GM19240 (cell line): ENCODE data around the gene CHST15.
A peak's percentile ranks its signal among the peaks of the same experiment; 100 is the strongest.

Experiments
- DNase-seq: peaks from one replicate; pipeline ENCODE4 v3.0.0; 2011; ENCODE audit warnings: low spot score; ENCODE audit not compliant: insufficient read length

The CHST15 gene

DNA sequence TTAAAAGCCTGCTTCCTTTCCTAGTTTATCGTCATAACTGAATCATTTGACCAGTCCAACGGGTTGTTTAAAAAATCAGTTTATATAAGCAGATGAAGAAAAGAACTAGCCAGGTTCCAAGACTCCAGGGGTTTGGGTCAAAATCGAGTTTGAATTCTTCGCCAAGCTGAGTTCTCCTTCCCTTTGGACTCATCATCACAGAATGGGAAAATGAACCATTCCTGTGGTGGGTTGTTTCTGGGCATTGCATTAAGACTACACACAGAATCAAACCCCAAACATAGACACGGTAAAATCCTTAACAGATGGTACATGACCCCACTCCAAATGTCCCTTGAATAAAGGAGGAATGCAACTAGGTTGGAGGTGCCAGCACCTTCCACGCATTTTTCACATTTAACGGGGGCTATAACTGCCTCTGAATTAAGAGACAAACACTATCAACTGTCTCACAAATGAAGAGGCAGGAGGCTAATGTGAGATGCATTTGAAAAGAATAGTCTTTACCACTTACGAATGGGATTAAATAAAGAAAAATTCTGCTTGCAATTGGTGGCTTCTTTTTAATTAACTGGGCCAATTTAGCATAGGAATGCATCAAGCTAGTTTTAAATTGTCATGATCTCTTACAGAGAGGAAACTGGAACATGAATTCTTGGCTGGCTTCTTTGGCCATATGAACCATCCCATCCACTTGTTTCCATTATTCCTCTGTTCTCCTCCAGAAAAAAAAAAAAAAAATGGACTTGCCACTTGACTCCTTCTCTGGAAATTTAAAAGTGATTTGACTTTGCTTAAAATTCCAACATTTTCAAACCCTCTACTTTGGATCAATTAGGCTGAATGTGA is 61.1 kb downstream of the CHST15 start:
- DNase-seq, result no peak

DNA sequence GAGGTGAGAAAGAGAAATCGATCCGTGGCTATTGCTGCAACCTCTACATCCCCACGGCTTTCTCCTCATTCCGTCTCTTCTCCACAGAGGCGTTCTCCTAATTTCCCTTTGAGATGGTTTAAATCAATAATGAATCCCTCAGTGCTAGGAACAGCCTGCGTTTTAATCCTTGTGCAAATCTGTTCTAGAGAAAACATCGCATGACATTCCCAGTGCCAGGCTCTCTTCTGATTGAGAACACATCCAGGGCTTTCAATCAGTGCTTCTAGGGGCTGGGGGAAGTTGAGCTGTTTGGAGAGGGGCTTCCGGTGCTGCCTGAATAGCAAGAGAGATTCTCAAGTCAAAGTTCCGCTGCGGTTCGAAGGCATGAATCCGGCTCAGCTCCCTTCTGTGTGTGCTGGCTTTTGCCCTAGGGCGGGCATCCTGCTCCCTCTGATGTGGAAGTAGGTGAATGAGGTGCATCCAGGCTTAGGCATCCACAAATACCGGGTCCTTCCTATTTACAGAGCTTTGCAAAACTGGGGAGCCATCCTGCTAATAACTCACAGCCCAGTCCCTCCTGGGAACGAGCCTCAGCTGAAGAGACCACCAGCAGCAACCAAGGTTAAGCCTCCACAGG is 62.8 kb downstream of the CHST15 start:
- no peak for DNase-seq

DNA sequence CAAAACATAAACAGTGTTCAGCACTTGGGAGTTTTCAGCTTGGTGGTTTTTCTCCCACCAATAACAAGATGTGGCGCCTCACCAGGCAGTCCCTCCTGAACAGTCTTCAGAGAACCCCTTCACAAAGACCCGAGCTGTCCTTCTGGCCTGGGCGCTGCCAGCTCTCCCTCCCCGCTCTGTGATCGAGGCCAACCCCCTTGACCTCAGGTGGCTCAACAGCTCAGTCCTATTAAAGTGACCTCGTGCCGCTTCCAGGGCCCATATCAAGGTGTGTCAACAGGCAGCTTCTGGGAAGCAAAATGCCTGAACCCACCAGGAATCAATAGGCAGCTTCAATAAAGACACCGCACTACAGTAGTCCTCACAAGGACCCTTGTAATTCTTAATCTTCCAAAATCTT is 63.3 kb downstream of the CHST15 start:
- no peak for DNase-seq

DNA sequence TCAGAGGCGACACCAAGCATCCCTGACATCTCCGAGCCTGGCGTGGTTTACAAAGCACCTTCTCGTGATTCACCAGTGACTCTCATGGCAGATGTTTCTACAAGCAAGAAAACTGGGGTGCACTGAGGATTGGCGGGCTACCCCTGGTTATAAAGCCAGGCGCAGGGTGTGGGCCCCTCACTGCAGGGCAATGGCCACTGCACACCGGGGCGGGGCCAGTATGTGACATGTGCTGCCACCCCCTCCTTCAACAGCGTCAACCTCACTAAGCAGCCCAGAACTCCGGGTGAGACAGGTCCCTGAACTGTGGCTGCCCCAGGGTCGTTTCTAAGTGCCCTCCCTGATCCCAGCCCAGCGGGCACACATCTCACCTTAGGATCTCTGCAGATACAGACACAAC is 63.8 kb downstream of the CHST15 start:
- no peak for DNase-seq

DNA sequence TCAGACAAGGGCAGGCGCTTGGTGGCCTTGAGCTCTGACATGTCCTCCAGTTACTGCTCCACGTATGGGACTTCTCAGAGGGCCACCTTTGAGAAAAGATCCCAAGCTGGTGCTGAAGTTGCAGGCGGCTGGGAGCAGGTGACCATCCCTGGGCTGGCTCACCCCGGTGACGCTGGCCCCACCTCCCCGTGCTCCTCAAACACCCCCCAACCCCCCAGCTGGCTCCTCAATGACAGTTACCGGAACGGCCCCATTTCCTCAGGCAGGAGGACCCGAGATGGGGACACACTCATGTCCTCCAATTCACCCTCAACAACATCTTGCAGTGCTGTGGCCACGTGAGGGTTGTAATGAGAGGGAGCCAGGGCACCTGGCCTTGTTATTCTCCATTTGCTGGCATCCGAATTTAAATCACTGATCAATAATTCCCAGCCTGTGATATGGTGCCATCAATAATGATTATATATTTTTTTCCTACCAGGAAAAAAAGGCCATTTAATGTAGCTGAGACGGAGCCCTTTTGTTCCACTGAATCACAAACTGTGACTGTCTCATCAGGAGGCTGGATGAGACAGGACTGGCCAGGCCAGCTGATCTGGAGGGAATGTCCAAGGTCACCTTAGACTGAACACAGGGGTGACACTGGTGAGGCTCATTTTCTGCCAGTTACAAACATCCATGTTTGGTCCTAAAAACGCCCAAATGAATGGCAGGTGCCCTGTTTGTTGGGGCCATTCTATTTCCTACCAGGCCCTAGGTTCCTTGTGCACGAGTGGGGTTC is 64.5 kb downstream of the CHST15 start:
- DNase-seq, result no peak

DNA sequence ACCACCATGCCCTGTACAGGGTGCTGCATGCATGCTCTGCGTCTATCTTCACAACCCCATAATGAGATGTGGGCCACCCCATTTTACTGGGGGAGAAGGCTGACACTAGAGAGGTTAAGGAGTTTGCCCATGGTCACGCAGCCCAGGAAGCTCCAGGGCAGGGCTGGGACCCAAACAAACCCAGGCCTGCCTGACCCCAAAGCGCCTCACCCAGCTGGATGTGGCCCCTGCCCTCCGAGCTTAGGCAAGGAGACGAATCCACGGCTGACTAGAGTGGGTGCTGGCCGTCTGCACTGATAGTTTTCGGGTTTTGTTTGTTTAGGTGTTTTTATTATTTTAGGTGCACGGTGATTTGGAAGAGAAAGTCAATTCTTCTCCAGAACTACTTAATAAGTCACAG is 65.7 kb downstream of the CHST15 start:
- no peak for DNase-seq

DNA sequence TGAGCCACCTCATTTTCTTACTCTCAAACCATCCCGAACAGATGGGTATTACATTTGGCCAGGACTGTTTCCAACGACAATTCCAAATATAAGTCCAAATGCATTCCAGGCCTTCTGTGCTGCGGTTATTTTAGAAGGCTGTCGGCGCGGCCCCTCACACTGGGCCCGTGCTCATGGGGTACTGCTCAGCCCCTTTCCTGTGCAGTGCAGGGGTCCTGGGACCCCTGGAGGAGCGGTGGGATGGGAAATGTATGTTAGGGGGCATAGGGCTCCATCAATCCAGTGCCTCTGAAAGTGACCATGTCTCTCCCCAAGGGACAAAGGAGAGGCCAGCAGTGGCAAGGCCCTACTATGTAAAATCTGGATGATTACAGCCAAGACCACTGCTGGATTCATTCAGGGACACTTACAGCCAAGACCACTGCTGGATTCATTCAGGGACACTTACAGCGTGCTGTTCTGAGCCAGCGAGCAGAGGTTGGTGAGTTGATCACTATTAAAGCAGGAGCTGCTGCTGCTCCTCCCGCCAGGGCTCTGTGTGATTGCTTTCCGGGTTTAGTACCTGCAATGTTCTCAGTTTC is 66.3 kb downstream of the CHST15 start:
- DNase-seq, result no peak

DNA sequence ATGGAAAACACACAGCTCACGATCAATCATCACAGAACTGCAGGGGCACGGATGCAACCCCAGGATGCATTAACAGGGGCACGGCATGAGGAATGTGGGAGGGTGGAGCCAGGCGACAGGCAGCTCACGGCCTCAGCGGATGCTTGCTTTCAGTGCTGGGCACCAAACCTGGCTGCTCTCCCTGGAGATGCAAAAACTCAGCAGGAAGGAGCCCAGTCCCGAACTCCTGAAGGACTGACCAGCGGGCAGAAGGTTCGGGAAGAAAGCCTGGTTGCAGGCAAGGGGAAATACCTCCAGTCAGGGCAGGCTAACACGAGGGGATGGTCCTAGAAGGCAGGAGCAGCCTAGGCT is 66.8 kb downstream of the CHST15 start:
- no peak for DNase-seq

DNA sequence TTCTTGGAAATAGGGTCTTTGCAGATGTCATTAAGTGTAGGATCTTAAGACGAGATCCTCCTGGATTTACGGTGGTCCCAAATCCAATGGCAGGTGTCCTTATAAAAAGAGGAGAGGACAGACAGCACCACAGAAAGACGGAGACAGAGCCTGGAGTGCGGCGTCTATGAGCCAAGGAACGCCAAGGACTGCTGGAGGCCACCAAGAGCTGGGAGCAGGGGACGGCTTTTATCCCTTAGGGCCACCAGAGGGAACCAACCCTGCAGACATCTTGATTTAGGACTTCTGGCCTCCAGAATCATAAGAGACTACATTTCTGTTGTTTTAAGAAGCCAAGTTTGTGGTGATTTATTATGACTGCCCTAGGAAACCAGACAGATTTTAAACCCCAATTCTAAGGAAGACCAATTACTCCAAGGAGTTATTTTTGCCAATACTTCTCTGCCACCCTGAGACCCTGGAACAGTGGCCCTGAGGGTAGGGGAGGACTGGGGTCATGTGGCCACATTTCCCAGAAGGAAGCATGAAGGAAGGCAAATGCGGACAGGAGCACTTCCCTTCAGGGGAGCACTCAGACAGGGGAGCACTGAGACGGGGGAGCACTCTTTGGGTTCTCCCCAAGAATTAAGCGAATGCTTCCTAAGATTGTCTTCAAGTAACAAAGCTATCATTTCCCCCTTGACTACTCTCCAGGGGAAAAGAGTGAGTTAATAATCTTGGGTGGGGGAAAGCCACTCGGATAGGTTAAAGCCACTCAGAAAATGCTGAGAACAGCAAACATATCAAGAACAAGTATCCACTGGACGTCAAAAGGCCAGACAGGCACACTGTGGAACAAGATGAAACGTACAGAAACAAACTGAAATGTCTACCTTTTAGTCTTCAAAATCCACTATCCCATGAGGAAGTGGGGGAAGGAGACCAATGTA is 67.5 kb downstream of the CHST15 start:
- peak; percentile 39 for DNase-seq

DNA sequence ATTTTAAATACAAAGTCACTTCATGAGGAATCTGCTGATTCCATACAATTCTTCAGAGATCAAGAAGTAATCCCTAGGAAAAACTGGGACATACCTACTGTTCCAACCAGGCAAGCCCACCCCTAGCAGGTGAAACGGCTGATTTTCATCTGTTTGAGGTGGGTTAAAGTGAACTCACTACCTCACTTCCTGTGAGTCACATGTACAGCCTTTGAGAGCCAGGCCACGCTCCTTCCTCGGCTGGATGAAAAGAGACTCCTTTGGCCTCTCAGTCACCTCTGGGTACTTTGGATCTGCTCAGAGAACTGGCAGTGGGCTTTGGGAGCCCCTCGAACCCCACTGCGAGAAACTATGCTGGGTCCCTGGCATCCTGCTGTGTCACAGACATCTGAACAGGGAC is 68.2 kb downstream of the CHST15 start:
- no peak for DNase-seq

DNA sequence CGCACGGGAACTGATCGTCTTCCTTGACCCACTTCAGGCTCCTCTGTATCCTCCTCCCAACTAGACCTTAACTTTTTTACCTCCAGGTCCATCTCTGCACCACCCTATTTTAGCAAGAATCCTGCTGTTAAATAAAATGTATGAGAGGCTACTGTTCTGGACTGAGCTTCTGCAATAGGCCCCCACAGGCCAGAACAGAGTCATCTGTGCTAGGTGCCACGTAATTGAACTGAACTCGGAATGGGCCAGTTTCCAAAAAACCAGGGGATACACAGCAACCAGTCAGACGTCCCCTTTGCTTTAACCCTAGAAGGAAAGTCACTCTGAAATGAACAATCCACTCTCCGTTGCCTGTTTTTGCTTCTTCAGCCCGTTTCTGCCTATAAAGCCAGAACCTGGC is 71.3 kb downstream of the CHST15 start:
- DNase-seq, result no peak

DNA sequence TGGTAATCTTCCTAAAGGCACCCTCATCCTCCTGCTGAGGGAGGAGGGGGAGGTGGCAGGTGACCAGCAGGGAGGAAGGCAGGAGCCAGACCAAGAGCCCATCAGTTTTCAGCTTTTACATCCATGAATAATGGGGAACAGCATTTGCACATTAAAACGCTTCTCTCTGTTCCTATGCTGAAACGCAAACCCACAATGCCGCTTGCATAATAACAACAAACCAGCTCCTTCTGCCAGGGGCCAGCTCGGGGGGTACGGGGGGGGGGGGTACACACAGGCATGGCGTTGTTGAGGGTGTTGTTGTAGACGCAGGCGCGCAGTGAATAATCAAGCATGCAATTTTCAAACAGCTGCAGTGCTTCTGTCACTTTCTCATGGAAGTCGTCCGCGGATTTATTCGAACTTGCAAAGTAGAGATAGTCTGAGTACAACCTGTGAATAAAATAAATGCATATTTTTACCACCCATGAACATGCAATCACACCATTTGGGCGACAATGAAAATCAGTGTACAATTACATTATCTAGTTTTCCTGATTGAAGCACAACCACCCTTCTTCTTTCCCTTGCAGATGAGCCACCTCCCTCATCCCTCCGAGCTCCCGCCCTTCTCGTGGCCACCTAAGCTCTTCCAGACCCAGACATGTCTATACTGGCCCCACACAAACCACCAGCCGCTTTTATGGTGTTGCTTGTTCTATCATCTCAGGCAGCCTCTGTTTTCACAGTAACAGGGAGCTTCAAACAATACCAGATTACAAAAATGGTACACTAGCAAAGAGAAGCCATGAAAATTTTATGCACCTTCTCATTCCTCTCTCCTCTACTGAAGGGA is 72.2 kb downstream of the CHST15 start:
- DNase-seq, result no peak

DNA sequence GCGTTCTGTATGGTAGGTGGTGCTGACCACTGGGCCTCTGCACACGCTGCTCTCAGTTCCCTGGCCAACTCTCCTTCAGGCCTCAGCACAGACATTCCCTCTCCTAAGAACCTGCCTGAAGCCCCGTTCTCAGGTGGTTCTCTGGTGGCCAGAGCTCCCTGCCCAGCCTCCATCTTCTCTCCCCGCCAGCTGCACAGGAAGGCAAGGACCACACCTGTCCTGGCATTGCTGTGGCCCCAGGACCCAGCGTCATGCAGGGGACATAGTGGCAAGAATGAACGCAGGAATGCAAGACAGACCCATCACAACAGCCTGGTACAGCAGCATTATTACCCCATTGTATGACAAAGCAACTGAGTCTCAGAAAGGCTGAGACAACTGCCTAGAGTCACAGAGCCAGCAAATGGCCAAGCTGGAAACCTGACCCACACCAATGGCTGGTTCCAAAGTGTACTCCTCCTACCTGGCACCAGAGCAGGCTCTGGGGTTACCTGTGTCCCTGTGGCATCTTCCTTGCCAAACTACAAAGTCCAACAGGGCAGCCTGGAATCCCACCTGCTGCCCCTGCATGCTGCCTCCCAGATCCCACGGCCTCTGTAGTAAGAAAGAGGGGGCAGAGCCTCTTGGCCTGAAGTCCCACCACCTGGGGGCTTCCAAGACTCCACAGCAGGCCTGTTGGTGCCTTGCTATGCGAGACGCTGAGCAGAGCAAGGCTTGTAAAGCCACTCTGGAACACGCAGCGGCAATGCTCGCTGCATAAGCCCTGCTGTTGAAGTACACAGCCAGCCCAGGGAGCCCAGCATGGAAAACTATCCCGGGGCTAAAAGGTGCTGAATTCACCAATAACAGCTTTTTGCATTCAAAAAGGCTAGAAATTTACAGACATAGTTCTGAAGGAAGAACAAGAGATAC is 73.3 kb downstream of the CHST15 start:
- DNase-seq, result no peak

DNA sequence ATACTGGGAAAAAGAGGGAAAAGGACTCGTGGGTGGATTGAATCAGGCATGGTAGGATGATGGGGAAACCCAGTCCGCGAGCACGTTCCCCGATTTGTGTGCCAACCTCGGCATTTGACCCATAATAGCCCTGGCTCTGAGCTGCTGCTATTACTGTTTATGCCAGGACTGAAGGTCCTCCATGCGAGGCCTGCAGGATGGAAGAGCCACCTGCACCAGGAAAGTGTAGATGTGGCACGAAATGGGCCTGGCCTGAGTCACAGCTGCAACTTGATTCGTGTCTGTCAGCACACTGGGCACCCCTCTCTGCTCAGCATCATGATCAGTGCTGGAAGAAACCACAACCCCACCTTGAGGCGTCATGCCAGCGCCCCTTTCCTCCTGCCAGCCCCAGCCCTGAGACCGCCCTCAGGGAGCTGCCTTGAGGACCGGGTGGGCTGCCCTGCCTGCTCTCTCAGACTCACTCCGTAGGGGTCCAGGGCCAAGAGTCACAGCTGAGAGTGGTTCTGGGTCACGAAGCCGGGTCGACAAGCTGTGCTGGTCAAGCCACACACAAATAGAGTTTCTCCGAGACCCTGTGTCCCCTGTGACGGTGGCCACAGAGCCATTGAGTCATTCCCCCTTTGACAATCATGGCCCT is 74.4 kb downstream of the CHST15 start:
- no peak for DNase-seq

DNA sequence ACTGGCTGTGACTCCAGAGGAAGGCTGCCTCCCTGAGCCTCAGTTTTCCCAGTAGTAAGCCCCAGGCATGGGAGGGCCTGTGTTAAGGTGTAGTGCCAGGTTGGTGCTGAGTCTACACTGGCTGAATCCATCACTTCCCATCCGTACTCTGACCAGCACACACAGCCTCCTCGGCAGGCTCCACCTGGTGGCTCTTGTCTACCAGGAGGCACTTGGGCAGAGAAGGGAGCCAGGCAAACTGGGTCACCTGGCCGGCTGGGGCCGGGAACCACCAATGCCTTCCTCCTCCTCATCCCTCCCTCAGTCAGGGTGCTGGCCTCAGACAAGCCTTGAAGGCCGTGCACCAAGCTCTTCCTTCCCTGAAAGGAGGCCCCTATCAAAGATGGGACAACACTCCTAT is 75.7 kb downstream of the CHST15 start:
- no peak for DNase-seq

DNA sequence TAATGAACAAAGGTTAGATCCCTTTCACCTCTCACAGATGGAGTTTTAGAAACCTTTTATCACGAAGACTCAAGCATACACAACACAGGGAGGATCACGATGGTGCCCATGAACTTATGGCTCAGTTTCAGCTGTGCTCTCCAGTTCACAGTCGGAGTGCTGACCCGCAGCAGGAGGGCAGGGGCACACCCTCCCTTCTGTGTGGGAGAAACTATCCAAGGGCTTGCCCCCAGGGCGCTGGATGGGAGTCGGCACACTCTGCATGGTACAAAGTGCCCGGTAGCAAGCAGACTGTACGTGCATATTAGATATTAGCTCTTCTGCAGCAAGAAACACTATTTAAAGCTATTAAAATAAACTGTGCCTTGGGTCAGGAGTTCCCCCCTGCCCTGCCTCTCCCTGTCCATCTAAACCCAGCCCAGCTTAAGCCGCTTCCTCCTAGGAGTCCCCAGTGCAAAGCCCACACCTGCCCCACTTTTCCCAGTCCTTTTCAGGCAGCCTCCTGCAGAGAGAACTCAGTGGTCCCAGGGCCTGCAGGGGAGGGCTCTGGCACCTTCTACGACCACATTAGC is 76.5 kb downstream of the CHST15 start:
- DNase-seq, result no peak

DNA sequence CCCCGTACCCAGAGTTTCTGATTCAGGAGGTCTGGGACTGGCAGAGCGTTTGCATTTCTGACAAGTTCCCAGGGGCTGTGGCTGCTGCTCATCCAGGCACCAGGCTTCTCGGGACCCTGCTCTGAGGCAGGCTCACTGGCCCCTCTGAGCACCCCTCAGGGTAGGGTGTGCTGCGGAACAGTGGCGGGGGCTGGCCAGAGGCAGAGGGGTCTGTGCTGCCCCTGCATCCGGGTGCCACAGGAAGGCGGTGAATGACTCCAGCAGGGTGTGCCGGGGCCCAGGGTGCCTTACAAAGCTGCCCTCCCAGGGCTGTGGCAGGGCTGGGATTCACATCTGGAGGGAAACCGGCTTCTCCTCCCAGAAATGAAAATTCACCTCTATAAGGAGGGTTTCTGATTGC is 77.4 kb downstream of the CHST15 start:
- DNase-seq, result no peak
